HepG2 (cell line): ENCODE measurements around the gene LDB3. TPM values are rescaled to one million over a fixed set of nuclear protein-coding genes. Genes with fewer than 3 reads are reported as not detected.

Source experiments
- ATAC-seq: fragments of 200-7000 bp; cut with Tn5 transposase; 3 replicates; pipeline ENCODE4 v1.9.1; 2020; ENCODE audit warnings: mild to moderate bottlenecking, moderate library complexity
- BruUV-seq: library from RNA; stranded (reverse); fragments of 400-500 nt; replicated peaks from 2 replicates; lab custom pipeline; 2021; lab: Mats Ljungman, UMichigan
- CTCF ChIA-PET: fragments of 300-600 bp; formaldehyde crosslinking; extraction: SDS; loops from one replicate; lab custom pipeline; 2021; ENCODE audit warnings: low total read pairs, inconsistent platforms, low intra/inter-chr PET ratio; lab: Yijun Ruan, JAX
- POLR2A ChIA-PET: fragments of 350-600 bp; sonication (Branson Sonifier 250); formaldehyde crosslinking; loops from one replicate; lab custom pipeline; 2020; ENCODE audit warnings: antibody characterized with exemption, inconsistent platforms; lab: Yijun Ruan, JAX
- DNase-seq: peaks from one replicate; pipeline ENCODE4 v3.0.0-alpha.2; 2015; ENCODE audit warnings: low spot score
- FAIRE-seq: peaks from 3 replicates; lab custom pipeline; 2011; peaks lifted over from hg19 to GRCh38; lab: Jason Lieb, UNC
- H2AFZ ChIP-seq: one replicate; pipeline ENCODE4 v1.6.1; 2011; ENCODE audit warnings: low read length, inconsistent platforms
- H3K27ac ChIP-seq: fragments of 300-600 bp; 3 replicates; pipeline ENCODE4 v1.8.0; 2011; ENCODE audit warnings: mixed run types, mild to moderate bottlenecking, mixed read lengths, low read length, inconsistent platforms; ENCODE audit not compliant: insufficient read depth; ENCODE audit errors: extremely low read length
- H3K27me3 ChIP-seq, 2 experiments: fragments of 200-600 bp in 1 of 2; 2 replicates in 1 of 2; 3 replicates in 1 of 2; pipeline versions ENCODE4 v1.6.0 to v1.8.0; 2011; ENCODE audit warnings: low read length in 2 of 2, mild to moderate bottlenecking in 2 of 2, moderate library complexity in 2 of 2, inconsistent platforms in 1 of 2; ENCODE audit not compliant: insufficient read depth in 2 of 2, control insufficient read depth in 1 of 2
- H3K36me3 ChIP-seq, 2 experiments: fragments of 200-600 bp in 1 of 2; replicated peaks in 1 of 2; 2 replicates in 1 of 2; 3 replicates in 1 of 2; pipeline versions ENCODE4 v1.5.1 to v1.8.0; 2011; ENCODE audit warnings: low read length in 2 of 2, inconsistent platforms in 1 of 2; ENCODE audit not compliant: insufficient read depth in 2 of 2, control insufficient read depth in 1 of 2
- H3K4me1 ChIP-seq: 2 replicates; pipeline ENCODE4 v1.5.1; 2012; ENCODE audit warnings: low read length, inconsistent platforms; ENCODE audit not compliant: insufficient read depth
- H3K4me2 ChIP-seq: 2 replicates; pipeline ENCODE4 v1.6.0; 2011; ENCODE audit warnings: low read depth, low read length, inconsistent platforms
- H3K4me3 ChIP-seq, 3 experiments: fragments of 200-600 bp in 1 of 3; sonication (generic), shearing (Covaris generic) in 1 of 3; replicated peaks in 1 of 3; 2 replicates each; pipeline ENCODE4 v1.5.1; 2011 to 2016; ENCODE audit warnings: low read length in 3 of 3, inconsistent platforms in 2 of 3, low read depth in 2 of 3, mild to moderate bottlenecking in 2 of 3, control low read depth in 1 of 3, mixed read lengths in 1 of 3; ENCODE audit not compliant: insufficient read depth in 1 of 3
- H3K79me2 ChIP-seq: one replicate; pipeline ENCODE4 v1.6.1; 2011; ENCODE audit warnings: low read length, inconsistent platforms; ENCODE audit not compliant: insufficient read depth
- H3K9ac ChIP-seq: 2 replicates; pipeline ENCODE4 v1.6.0; 2011; ENCODE audit warnings: mild to moderate bottlenecking, low read depth, low read length, inconsistent platforms; ENCODE audit not compliant: insufficient read depth
- H3K9me3 ChIP-seq: 2 replicates; pipeline ENCODE4 v1.5.1; 2012; ENCODE audit warnings: mild to moderate bottlenecking, low read length
- H4K20me1 ChIP-seq: 2 replicates; pipeline ENCODE4 v1.6.0; 2011; ENCODE audit warnings: inconsistent platforms, mild to moderate bottlenecking, low read length, moderate library complexity; ENCODE audit not compliant: insufficient read depth
- ARID2 ChIP-seq: sonication (generic); formaldehyde crosslinking; IDR thresholded peaks from 2 replicates; pipeline ENCODE4 v1.8.1; 2022; ENCODE audit warnings: mild to moderate bottlenecking, missing genetic modification reagents, borderline replicate concordance
- ATF3 ChIP-seq: sonication (generic); formaldehyde crosslinking; IDR thresholded peaks from 2 replicates; pipeline ENCODE4 v1.4.0; 2020; ENCODE audit warnings: missing genetic modification reagents
- CREB1 ChIP-seq, 2 experiments: fragments of 450-650 bp in 1 of 2; IDR thresholded peaks; 2 replicates each; pipeline ENCODE4 v1.6.1; 2016 to 2017; ENCODE audit warnings: control low read depth in 1 of 2, mild to moderate bottlenecking in 1 of 2, missing compliant biosample characterization in 1 of 2, missing genetic modification characterization in 1 of 2
- ETV6 ChIP-seq: sonication (generic); formaldehyde crosslinking; conservative IDR thresholded peaks from 2 replicates; pipeline ENCODE4 v1.4.0; 2020; ENCODE audit warnings: missing genetic modification reagents
- HDAC6 ChIP-seq: fragments of 200-600 bp; sonication (generic); IDR thresholded peaks from 2 replicates; pipeline ENCODE4 v1.7.0; 2017; ENCODE audit warnings: mild to moderate bottlenecking, antibody characterized with exemption, low read length, low read depth
- HINFP ChIP-seq: sonication (generic); formaldehyde crosslinking; IDR thresholded peaks from 2 replicates; pipeline ENCODE4 v1.4.0; 2020; ENCODE audit warnings: low read depth, mild to moderate bottlenecking, missing genetic modification reagents
- HOXA5 ChIP-seq: sonication (generic); formaldehyde crosslinking; IDR thresholded peaks from 2 replicates; pipeline ENCODE4 v1.4.0; 2020; ENCODE audit warnings: missing genetic modification reagents
- KDM1A ChIP-seq: IDR thresholded peaks from 2 replicates; pipeline ENCODE4 v1.6.1; 2016; ENCODE audit warnings: missing compliant biosample characterization
- MAX ChIP-seq: IDR thresholded peaks from 2 replicates; pipeline ENCODE4 v1.6.1; 2012; ENCODE audit warnings: inconsistent platforms
- NFKB2 ChIP-seq: sonication (generic); formaldehyde crosslinking; IDR thresholded peaks from 2 replicates; pipeline ENCODE4 v1.4.0; 2020; ENCODE audit warnings: missing genetic modification reagents, borderline replicate concordance
- PREB ChIP-seq: sonication (generic); formaldehyde crosslinking; IDR thresholded peaks from 2 replicates; pipeline ENCODE4 v1.4.0; 2020; ENCODE audit warnings: missing genetic modification reagents
- SRSF4 ChIP-seq: fragments of 200-400 bp; formaldehyde crosslinking; IDR thresholded peaks from one replicate; pipeline ENCODE4 v1.6.1; 2018; ENCODE audit warnings: mild to moderate bottlenecking, low read depth, low read length, moderate library complexity; ENCODE audit not compliant: poor library complexity, severe bottlenecking
- TBP ChIP-seq: sonication (generic); formaldehyde crosslinking; IDR thresholded peaks from 2 replicates; pipeline ENCODE4 v1.5.0; 2020; ENCODE audit warnings: missing genetic modification reagents
- ZNF12 ChIP-seq: sonication (generic); formaldehyde crosslinking; IDR thresholded peaks from 2 replicates; pipeline ENCODE4 v1.5.0; 2020; ENCODE audit warnings: missing genetic modification reagents
- ZSCAN20 ChIP-seq: sonication (generic); formaldehyde crosslinking; IDR thresholded peaks from 2 replicates; pipeline ENCODE4 v1.4.0; 2020; ENCODE audit warnings: missing genetic modification reagents, mild to moderate bottlenecking, borderline replicate concordance
- ZXDC ChIP-seq: sonication (generic); formaldehyde crosslinking; IDR thresholded peaks from 2 replicates; pipeline ENCODE4 v1.5.0; 2020; ENCODE audit warnings: mild to moderate bottlenecking, missing genetic modification reagents
- WGBS: methylation state at CpG from one replicate; pipeline ENCODE4 v1.1.6; 2017; ENCODE audit warnings: low lambda C conversion rate; 5-methylcytosine and 5-hydroxymethylcytosine counted together
- in situ Hi-C: cut with HindIII; loops from 2 replicates; pipeline ENCODE4 v1.10.0; 2017; ENCODE audit warnings: low pct_unique_long_range_greater_than_20kb; ENCODE audit not compliant: extremely low pct_ligation_motif_present
- intact Hi-C: fragments of 100-400 bp; cut with micrococcal nuclease; formaldehyde crosslinking; loops from one replicate; pipeline ENCODE4 v1.10.0; 2022; ENCODE audit not compliant: unreplicated experiment
- polyA plus RNA-seq, 8 experiments: library from polyadenylated mRNA; depleted of rRNA in 3 of 8; stranded (reverse) in 7 of 8; unstranded in 1 of 8; fragments of >200 nt; fragmentation: Illumina TruSeq in 4 of 8; extraction: Trizol in 4 of 8; gene quantifications; 2 replicates each; pipeline versions ENCODE4 v1.2.1 to v1.2.3, GENCODE V29; 2011 to 2016; ENCODE audit warnings: low read depth in 4 of 8, missing spikeins in 1 of 8, mixed read lengths in 1 of 8; ENCODE audit not compliant: insufficient read depth in 1 of 8
- total RNA-seq, 5 experiments: library from RNA; depleted of rRNA; stranded (reverse); fragments of >200 nt; fragmentation: Illumina TruSeq; extraction: Trizol; gene quantifications; 2 replicates each; pipeline ENCODE4 v1.2.3, GENCODE V29; 2016; ENCODE audit warnings: low read depth in 1 of 5

Gene LDB3
- total and polyA plus RNA-seq, 2 of the 13 experiments (the other 11 are each of a cell fraction or from before 2014, with no cell fraction given): not detected

- no peak for TF ChIP-seq PREB
These were observed 39.2 kb downstream of the LDB3 start (continued) for GRCh38 chr10:86707505-86707904.

- Histone ChIP-seq H3K27ac (no peak overlapping the region), H2AFZ (no peak overlapping the region), H3K4me2 (no peak overlapping the region), H3K4me1 (peaks cover 14% of the 10 kb centered on the region; the same call in 1 of the 2 replicates), H3K4me3 (no peak overlapping the region), H3K9me3 (no peaks in the 10 kb centered on the region), H3K9ac (no peak overlapping the region), H3K79me2 (no peaks in the 10 kb centered on the region), H3K36me3 (no peaks in the 10 kb centered on the region), H3K27me3 (peaks cover 0 to 3% of the 10 kb centered on the region in 2 experiments; a peak in 2 of 5 replicates), H4K20me1 (no peaks in the 10 kb centered on the region)
- ATAC-seq (no peak), DNase-seq (no peak), FAIRE-seq (no peak)
- in situ Hi-C loops: no loop called here
- CTCF ChIA-PET: no interaction called here
- no TSS peak for BruUV-seq
- intact Hi-C loops: no loop called here
- POLR2A ChIA-PET: no interaction called here
- WGBS: 33% methylated on average over 2 of the region's 8 CpGs
- TF ChIP-seq ATF3 (CRISPR knock-in tag): no peak
- no peak for TF ChIP-seq HDAC6
- no peak for TF ChIP-seq ETV6 (CRISPR knock-in tag)
- no peak for TF ChIP-seq ZSCAN20 (CRISPR knock-in tag)
- TF ChIP-seq ARID2: no peak
- TF ChIP-seq NFKB2 (CRISPR knock-in tag): no peak
- no peak for TF ChIP-seq ZXDC (CRISPR knock-in tag)
- no peak for TF ChIP-seq ZNF12 (CRISPR knock-in tag)
- no peak for TF ChIP-seq HINFP (CRISPR knock-in tag)
- TF ChIP-seq CREB1 (IDR thresholded peaks at IDR 0.05): no peak
- TF ChIP-seq CREB1 (CRISPR knock-in tag; IDR thresholded peaks at IDR 0.05): no peak
- no peak for TF ChIP-seq KDM1A
- no peak for TF ChIP-seq SRSF4
- TF ChIP-seq MAX: no peak
- no peak for TF ChIP-seq HOXA5
- no peak for TF ChIP-seq TBP (CRISPR knock-in tag)
These were observed 39.9 kb downstream of the LDB3 start for GRCh38 chr10:86708068-86708782.
